Prostate gland (tissue), 2 donors: Measurements from ENCODE around the gene KCTD6. TPM values are rescaled to one million over a fixed set of nuclear protein-coding genes. Genes with fewer than 3 reads are reported as not detected.

Experiments
- DNase-seq: peaks from one replicate; pipeline ENCODE4 v3.0.0-alpha.2; 2019; ENCODE audit warnings: low spot score
- H3K27ac ChIP-seq, 2 donors: fragments of 200-600 bp; sonication (generic); 2 replicates each; pipeline ENCODE4 v1.5.1; 2017 to 2019
- H3K27me3 ChIP-seq: fragments of 200-600 bp; sonication (generic); replicated peaks from 2 replicates; pipeline ENCODE4 v1.5.1; 2019; ENCODE audit not compliant: insufficient read depth
- H3K36me3 ChIP-seq, 2 donors: fragments of 200-600 bp; sonication (generic); 1 replicate in 1 of 2; 2 replicates in 1 of 2; pipeline versions ENCODE4 v1.5.1 to v1.8.1; 2017 to 2019
- H3K4me1 ChIP-seq: fragments of 200-600 bp; sonication (generic); replicated peaks from 2 replicates; pipeline ENCODE4 v1.5.1; 2019
- H3K4me3 ChIP-seq, 2 donors: fragments of 200-600 bp; sonication (generic); 2 replicates each; pipeline ENCODE4 v1.5.1; 2017 to 2019
- H3K9me3 ChIP-seq: fragments of 200-600 bp; sonication (generic); 2 replicates; pipeline ENCODE4 v1.5.1; 2017
- POLR2A ChIP-seq: fragments of 450-650 bp; IDR thresholded peaks from one replicate; pipeline ENCODE4 v1.6.1; 2016; ENCODE audit warnings: antibody characterized with exemption, mild to moderate bottlenecking
- POLR2AphosphoS5 ChIP-seq: sonication (generic); formaldehyde crosslinking; IDR thresholded peaks from one replicate; pipeline ENCODE4 v1.6.1; 2017; ENCODE audit warnings: antibody characterized with exemption
- WGBS: methylation state at CpG from one replicate; pipeline ENCODE4 v1.1.5; 2018; 5-methylcytosine and 5-hydroxymethylcytosine counted together
- intact Hi-C: fragments of 100-400 bp; cut with DNase I; formaldehyde crosslinking; loops from one replicate; pipeline ENCODE4 v1.14.2; 2022
- total RNA-seq, 2 donors: library from RNA; depleted of rRNA; stranded (reverse); fragments of >200 nt; gene quantifications; one replicate each; pipeline ENCODE4 v1.1.0, GENCODE V29; 2016
- TF ChIP-seq, protein P1 (sequence below), 4 experiments: fragments of 200-600 bp in 2 of 4; fragments of 450-650 bp in 2 of 4; sonication (generic) in 2 of 4; IDR thresholded peaks; 1 replicate in 3 of 4; 2 replicates in 1 of 4; pipeline ENCODE4 v1.5.1; 2016 to 2019; ENCODE audit warnings: antibody characterized with exemption in 4 of 4, mild to moderate bottlenecking in 2 of 4, moderate library complexity in 2 of 4

KCTD6 gene
- total RNA-seq, 2 donors from 2014 or later, result 7.2 to 14.9 TPM

DNA sequence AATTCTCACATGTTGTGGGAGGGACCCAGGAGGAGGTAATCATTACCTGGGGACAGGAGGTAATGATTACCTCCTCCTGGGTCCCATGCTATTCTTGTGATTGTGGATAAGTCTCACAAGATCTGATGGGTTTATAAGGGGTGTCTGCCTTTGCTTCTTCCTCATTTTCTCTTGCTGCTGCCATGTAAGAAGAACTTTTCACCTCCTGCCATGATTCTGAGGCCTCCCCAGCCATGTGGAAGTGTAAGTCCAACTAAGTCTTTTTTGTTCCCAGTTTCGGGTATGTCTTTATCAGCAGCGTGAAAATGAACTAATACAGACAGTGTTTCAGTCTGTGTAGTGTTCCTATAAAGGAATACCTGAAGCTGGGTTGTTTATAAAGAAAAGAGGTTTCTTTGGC is 13.1 kb upstream of the KCTD6 start:
- WGBS, result 86% methylated on average over 2 of the region's 2 CpGs
- TF ChIP-seq, protein P1, sequence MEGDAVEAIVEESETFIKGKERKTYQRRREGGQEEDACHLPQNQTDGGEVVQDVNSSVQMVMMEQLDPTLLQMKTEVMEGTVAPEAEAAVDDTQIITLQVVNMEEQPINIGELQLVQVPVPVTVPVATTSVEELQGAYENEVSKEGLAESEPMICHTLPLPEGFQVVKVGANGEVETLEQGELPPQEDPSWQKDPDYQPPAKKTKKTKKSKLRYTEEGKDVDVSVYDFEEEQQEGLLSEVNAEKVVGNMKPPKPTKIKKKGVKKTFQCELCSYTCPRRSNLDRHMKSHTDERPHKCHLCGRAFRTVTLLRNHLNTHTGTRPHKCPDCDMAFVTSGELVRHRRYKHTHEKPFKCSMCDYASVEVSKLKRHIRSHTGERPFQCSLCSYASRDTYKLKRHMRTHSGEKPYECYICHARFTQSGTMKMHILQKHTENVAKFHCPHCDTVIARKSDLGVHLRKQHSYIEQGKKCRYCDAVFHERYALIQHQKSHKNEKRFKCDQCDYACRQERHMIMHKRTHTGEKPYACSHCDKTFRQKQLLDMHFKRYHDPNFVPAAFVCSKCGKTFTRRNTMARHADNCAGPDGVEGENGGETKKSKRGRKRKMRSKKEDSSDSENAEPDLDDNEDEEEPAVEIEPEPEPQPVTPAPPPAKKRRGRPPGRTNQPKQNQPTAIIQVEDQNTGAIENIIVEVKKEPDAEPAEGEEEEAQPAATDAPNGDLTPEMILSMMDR (IDR thresholded peaks at IDR 0.05), result no peak
- TF ChIP-seq POLR2AphosphoS5, result no peak
- TF ChIP-seq POLR2A, result no peak
- intact Hi-C loops, result no loop called here
- H3K9me3 ChIP-seq, result no peaks in the 10 kb centered on the region
- H3K27me3 ChIP-seq, result no peaks in the 10 kb centered on the region
- no peaks in the 10 kb centered on the region for H3K4me1 ChIP-seq
- H3K36me3 ChIP-seq, result no peaks in the 10 kb centered on the region
- H3K27ac ChIP-seq, result no peak overlapping the region
- DNase-seq, result no peak
- no peak overlapping the region for H3K4me3 ChIP-seq

DNA sequence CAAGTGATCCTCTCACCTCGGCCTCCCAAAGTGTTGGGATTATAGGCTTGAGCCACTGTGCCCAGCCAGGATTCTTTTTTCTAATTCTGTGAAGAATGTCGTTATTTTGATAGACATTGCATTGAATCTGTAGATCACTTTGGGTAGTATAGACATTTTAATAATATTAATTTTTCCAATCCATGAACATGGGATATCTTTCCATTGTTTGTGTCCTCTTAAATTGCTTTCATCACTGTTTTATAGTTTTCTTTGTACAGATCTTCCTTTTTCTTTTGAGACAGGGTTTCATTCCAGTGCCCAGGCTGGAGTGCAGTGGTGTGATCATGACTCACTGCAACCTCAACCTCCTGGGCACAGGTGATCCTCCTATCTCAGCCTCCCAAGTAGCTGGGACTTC is 11.6 kb upstream of the KCTD6 start:
- no peaks in the 10 kb centered on the region for H3K9me3 ChIP-seq
- H3K27ac ChIP-seq, result no peak overlapping the region
- no peaks in the 10 kb centered on the region for H3K27me3 ChIP-seq
- no peak overlapping the region for H3K4me3 ChIP-seq
- DNase-seq, result no peak
- intact Hi-C loops, result no loop called here
- TF ChIP-seq POLR2AphosphoS5 (no peak), POLR2A (no peak)
- TF ChIP-seq, protein P1 (IDR thresholded peaks at IDR 0.05), result no peak
- H3K4me1 ChIP-seq, result no peaks in the 10 kb centered on the region
- H3K36me3 ChIP-seq, result no peaks in the 10 kb centered on the region
- WGBS, result 95% methylated on average over 2 of the region's 2 CpGs

DNA sequence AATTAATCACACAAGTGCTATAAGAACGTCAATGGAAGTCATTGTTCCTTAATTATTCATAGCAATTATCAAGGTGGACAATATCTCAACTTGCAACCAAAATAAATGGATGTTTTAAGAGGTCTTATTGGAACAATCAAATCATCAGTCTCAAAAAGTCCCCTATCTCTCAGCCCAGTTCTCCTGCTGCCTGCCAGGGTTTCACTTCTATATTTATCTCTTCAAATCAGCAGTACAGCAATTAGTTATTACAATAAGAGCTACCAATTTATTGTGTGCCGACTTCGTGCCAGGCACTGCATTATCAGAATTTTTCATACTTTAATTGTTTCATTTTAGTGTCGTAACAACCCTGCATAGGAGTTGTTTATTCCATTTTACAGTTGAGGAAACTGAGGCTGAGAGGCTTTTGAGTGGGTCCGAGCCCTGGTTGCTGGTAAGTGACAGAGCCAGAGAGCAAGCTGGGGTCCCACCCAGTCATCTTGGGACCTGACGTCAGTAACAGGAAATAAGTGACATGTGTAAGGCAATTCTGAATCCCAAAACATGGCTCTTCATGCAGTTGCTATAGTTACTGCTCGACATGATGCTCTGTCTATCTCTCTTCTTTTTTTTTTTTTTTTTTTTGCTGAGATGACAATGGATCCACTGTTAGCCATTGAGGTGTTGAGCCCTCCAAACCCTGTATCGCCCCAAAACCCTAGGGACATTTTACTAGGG is 8.8 kb upstream of the KCTD6 start:
- H3K27me3 ChIP-seq, result no peaks in the 10 kb centered on the region
- H3K36me3 ChIP-seq, result no peaks in the 10 kb centered on the region
- intact Hi-C loops, result no loop called here
- H3K27ac ChIP-seq, result no peak overlapping the region
- WGBS, result 57% methylated on average over 8 of the region's 8 CpGs
- TF ChIP-seq POLR2A (no peak), POLR2AphosphoS5 (no peak)
- TF ChIP-seq, protein P1 (IDR thresholded peaks at IDR 0.05), result no peak
- no peak overlapping the region for H3K4me3 ChIP-seq
- H3K4me1 ChIP-seq, result no peaks in the 10 kb centered on the region
- DNase-seq, result no peak
- H3K9me3 ChIP-seq, result no peaks in the 10 kb centered on the region

DNA sequence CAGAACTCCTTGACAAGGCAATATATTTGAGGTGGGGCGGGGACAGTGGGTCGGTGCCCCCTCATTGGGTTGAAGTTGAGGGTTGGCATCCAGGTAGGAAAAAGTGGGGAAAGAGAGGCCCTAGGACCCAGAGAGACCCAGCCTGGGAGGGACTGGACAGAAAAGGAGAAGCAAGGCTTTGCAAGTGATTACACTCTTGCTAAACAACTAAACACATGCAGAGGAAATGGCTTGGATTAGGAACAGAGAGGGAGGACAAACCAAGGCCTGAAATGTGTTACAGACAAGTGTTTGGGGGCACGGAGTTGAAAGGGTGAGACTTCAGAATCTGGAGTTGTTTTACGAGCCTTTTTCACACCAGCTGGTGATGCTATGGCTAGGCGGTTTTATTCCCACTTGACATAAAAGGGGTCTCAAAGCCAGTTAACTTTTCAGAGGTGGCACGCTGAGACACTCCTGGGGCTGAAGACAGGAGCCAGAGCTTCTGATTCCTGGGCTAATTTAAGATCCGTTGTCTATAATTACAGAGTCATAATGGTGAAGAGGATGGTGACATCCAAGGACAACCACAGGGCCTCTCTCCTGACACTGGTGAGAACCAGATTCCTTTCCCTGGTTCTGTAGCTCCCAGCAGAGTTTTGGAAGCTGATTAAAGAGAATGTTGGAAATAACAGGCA is 7.7 kb upstream of the KCTD6 start:
- H3K36me3 ChIP-seq, result no peaks in the 10 kb centered on the region
- no peak for DNase-seq
- H3K9me3 ChIP-seq, result no peaks in the 10 kb centered on the region
- TF ChIP-seq, protein P1 (IDR thresholded peaks at IDR 0.05), result no peak
- TF ChIP-seq POLR2A (no peak), POLR2AphosphoS5 (no peak)
- intact Hi-C loops, result no loop called here
- H3K4me3 ChIP-seq, result no peak overlapping the region
- WGBS, result 51% methylated on average over 7 of the region's 7 CpGs
- no peaks in the 10 kb centered on the region for H3K4me1 ChIP-seq
- H3K27ac ChIP-seq, result no peak overlapping the region
- H3K27me3 ChIP-seq, result no peaks in the 10 kb centered on the region

DNA sequence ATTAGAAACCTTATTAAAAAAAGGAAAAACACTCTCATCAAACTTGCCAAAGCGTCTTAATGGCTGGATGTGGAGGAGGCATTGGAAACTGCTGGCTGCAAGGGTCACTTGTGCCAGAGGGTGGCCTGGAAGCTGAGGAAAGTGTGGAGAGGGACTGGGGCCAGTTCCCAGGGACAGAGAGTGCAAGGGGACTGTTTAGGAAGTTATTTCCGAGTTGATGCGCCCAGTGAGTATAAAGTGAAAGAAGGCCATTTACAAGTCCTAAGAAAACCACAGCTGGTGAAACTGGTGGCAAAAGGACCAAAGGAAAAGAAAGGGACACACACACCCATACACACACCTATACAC is 7.2 kb upstream of the KCTD6 start:
- intact Hi-C loops, result no loop called here
- Histone ChIP-seq H3K9me3 (no peaks in the 10 kb centered on the region), H3K4me1 (no peaks in the 10 kb centered on the region), H3K27ac (no peak overlapping the region), H3K36me3 (no peaks in the 10 kb centered on the region), H3K27me3 (no peaks in the 10 kb centered on the region), H3K4me3 (no peak overlapping the region)
- WGBS, result 37% methylated on average over 3 of the region's 3 CpGs
- DNase-seq, result no peak
- TF ChIP-seq, protein P1 (IDR thresholded peaks at IDR 0.05), result no peak
- TF ChIP-seq POLR2AphosphoS5, result no peak
- no peak for TF ChIP-seq POLR2A
